OCI-LY1 (cell line): Measurements from ENCODE around the gene OPHN1.

Source experiments
- EZH2 ChIP-seq: fragments of 200-600 bp; sonication (generic), shearing (Covaris generic); IDR thresholded peaks from 2 replicates; pipeline ENCODE4 v1.8.0; 2017; ENCODE audit warnings: borderline replicate concordance, mixed run types, mild to moderate bottlenecking, antibody characterized with exemption, low read length, moderate library complexity, mixed read lengths
- TF ChIP-seq, protein P1 (sequence below): fragments of 200-600 bp; sonication (generic), shearing (Covaris generic); IDR thresholded peaks from 2 replicates; pipeline ENCODE4 v1.5.1; 2017; ENCODE audit warnings: mild to moderate bottlenecking, antibody characterized with exemption, low read length, moderate library complexity, mixed read lengths

GRCh38 chrX:67998540-67998939 is 434.8 kb downstream of the OPHN1 start:
- TF ChIP-seq, protein P1, sequence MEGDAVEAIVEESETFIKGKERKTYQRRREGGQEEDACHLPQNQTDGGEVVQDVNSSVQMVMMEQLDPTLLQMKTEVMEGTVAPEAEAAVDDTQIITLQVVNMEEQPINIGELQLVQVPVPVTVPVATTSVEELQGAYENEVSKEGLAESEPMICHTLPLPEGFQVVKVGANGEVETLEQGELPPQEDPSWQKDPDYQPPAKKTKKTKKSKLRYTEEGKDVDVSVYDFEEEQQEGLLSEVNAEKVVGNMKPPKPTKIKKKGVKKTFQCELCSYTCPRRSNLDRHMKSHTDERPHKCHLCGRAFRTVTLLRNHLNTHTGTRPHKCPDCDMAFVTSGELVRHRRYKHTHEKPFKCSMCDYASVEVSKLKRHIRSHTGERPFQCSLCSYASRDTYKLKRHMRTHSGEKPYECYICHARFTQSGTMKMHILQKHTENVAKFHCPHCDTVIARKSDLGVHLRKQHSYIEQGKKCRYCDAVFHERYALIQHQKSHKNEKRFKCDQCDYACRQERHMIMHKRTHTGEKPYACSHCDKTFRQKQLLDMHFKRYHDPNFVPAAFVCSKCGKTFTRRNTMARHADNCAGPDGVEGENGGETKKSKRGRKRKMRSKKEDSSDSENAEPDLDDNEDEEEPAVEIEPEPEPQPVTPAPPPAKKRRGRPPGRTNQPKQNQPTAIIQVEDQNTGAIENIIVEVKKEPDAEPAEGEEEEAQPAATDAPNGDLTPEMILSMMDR = no peak
- no peak for TF ChIP-seq EZH2
